Uterus (tissue), 4 donors: ENCODE measurements around the gene RNF32. TPM values are rescaled to one million over a fixed set of nuclear protein-coding genes. Genes with fewer than 3 reads are reported as not detected.
A peak's percentile ranks its signal among the peaks of the same experiment; 100 is the strongest.

ENCODE experiments used
- DNase-seq, 2 donors: peaks; one replicate each; pipeline ENCODE4 v3.0.0-alpha.2; 2019 to 2020
- H3K27ac ChIP-seq, 2 donors: fragments of 200-600 bp; sonication (generic); 1 replicate in 1 of 2; 2 replicates in 1 of 2; pipeline ENCODE4 v1.5.1; 2016 to 2018
- H3K27me3 ChIP-seq, 2 donors: fragments of 200-600 bp; sonication (generic); one replicate each; pipeline ENCODE4 v1.5.1; 2018 to 2019; ENCODE audit warnings: control low read depth in 1 of 2
- H3K36me3 ChIP-seq, 2 donors: fragments of 200-600 bp; sonication (generic); one replicate each; pipeline ENCODE4 v1.5.1; 2019; ENCODE audit warnings: control low read depth in 1 of 2
- H3K4me1 ChIP-seq, 2 donors: fragments of 200-600 bp; sonication (generic); one replicate each; pipeline ENCODE4 v1.5.1; 2018 to 2019; ENCODE audit warnings: control low read depth in 1 of 2
- H3K4me3 ChIP-seq, 2 donors: fragments of 200-600 bp; sonication (generic); 1 replicate in 1 of 2; 2 replicates in 1 of 2; pipeline ENCODE4 v1.5.1; 2018 to 2019; ENCODE audit warnings: mild to moderate bottlenecking in 1 of 2
- H3K9me3 ChIP-seq, 2 donors: fragments of 200-600 bp; sonication (generic); one replicate each; pipeline ENCODE4 v1.5.1; 2019; ENCODE audit warnings: control low read depth in 1 of 2
- CTCF ChIP-seq, 4 experiments: fragments of 200-600 bp in 2 of 4; fragments of 450-650 bp in 2 of 4; sonication (generic) in 2 of 4; IDR thresholded peaks; one replicate each; pipeline ENCODE4 v1.5.1; 2016 to 2019; ENCODE audit warnings: antibody characterized with exemption in 4 of 4, mild to moderate bottlenecking in 2 of 4, moderate library complexity in 1 of 4
- POLR2A ChIP-seq, 2 donors: fragments of 450-650 bp; IDR thresholded peaks; one replicate each; pipeline ENCODE4 v1.6.1; 2016; ENCODE audit warnings: antibody characterized with exemption in 2 of 2, mild to moderate bottlenecking in 1 of 2, moderate library complexity in 1 of 2
- intact Hi-C: fragments of 100-400 bp; cut with DNase I; formaldehyde crosslinking; loops from one replicate; pipeline ENCODE4 v1.15.1; 2023; ENCODE audit warnings: low total_unique reads
- total RNA-seq, 4 donors: library from RNA; depleted of rRNA in 3 of 4; stranded (reverse); fragments of >200 nt in 3 of 4; gene quantifications; one replicate each; pipeline versions ENCODE4 v1.1.0 to v1.2.4, GENCODE V29; 2014 to 2023
- donor health status: DM: yes; HTN: yes; CAD: no.

RNF32 gene
- total RNA-seq, 4 donors from 2014 or later = 0.41 to 0.58 TPM; not detected in 2

GRCh38 chr7:156606135-156606534 is 34.4 kb upstream of the RNF32 start:
- no peak overlapping the region for H3K4me3 ChIP-seq
- H3K27ac ChIP-seq = no peak overlapping the region
- H3K36me3 ChIP-seq = no peaks in the 10 kb centered on the region
- no peak for TF ChIP-seq CTCF (IDR thresholded peaks at IDR 0.05)
- no peak for TF ChIP-seq POLR2A (IDR thresholded peaks at IDR 0.05)
- intact Hi-C loops = no loop called here
- DNase-seq = no peak
- H3K27me3 ChIP-seq = peaks cover 0 to 3% of the 10 kb centered on the region in 2 donors
- no peaks in the 10 kb centered on the region for H3K9me3 ChIP-seq
- H3K4me1 ChIP-seq = no peaks in the 10 kb centered on the region

- DNase-seq = no peak
- intact Hi-C loops = no loop called here
- peaks cover 0 to 3% of the 10 kb centered on the region in 2 donors for H3K27me3 ChIP-seq
- no peaks in the 10 kb centered on the region for H3K36me3 ChIP-seq
- no peaks in the 10 kb centered on the region for H3K9me3 ChIP-seq
- H3K4me1 ChIP-seq = no peaks in the 10 kb centered on the region
- H3K4me3 ChIP-seq = no peak overlapping the region
- no peak for TF ChIP-seq POLR2A (IDR thresholded peaks at IDR 0.05)
- TF ChIP-seq CTCF (IDR thresholded peaks at IDR 0.05) = no peak
- H3K27ac ChIP-seq = no peak overlapping the region
These were observed 33.8 kb upstream of the RNF32 start for GRCh38 chr7:156606691-156607331.

GRCh38 chr7:156607332-156608172 is 33.0 kb upstream of the RNF32 start:
- Histone ChIP-seq H3K4me3 (peak overlapping the region; percentile 5 to 11), H3K4me1 (no peaks in the 10 kb centered on the region), H3K36me3 (no peaks in the 10 kb centered on the region), H3K27me3 (peaks cover 0 to 3% of the 10 kb centered on the region in 2 donors), H3K9me3 (no peaks in the 10 kb centered on the region), H3K27ac (no peak overlapping the region)
- no peak for TF ChIP-seq POLR2A (IDR thresholded peaks at IDR 0.05)
- TF ChIP-seq CTCF (IDR thresholded peaks at IDR 0.05) = no peak
- no peak for DNase-seq
- intact Hi-C loops = no loop called here

- TF ChIP-seq CTCF (IDR thresholded peaks at IDR 0.05) = no peak
- TF ChIP-seq POLR2A (IDR thresholded peaks at IDR 0.05) = no peak
- Histone ChIP-seq H3K4me3 (peak overlapping the region; percentile 5 to 11), H3K27me3 (peaks cover 0 to 3% of the 10 kb centered on the region in 2 donors), H3K27ac (no peak overlapping the region), H3K4me1 (no peaks in the 10 kb centered on the region), H3K36me3 (no peaks in the 10 kb centered on the region), H3K9me3 (no peaks in the 10 kb centered on the region)
- intact Hi-C loops = no loop called here
- no peak for DNase-seq
These were observed 32.4 kb upstream of the RNF32 start for GRCh38 chr7:156608173-156608478.
